ENCODE results near the gene CABLES2. TPM values are rescaled to one million over a fixed set of nuclear protein-coding genes. Genes with fewer than 3 reads are reported as not detected.

CABLES2 gene
- total RNA-seq, 1 experiment from 2014 or later, result 7.5 TPM

GRCh38 chr20:62441987-62442539 lies 35.0 kb upstream of the CABLES2 start:
- H3K9me3 Mint-ChIP-seq, result peaks cover 4% of the 10 kb centered on the region
- ChIA-PET CTCF (interaction anchor here (1.1 kb wide), 1 partner anchor 32 kb away, joined by 3 read pairs; no protein-coding TSS in a partner anchor), POLR2A (interaction anchor here (0.6 kb wide), 1 partner anchor 468 kb away, joined by 3 read pairs; no protein-coding TSS in a partner anchor)
- H3K27me3 Mint-ChIP-seq (ENCODE audit: low read depth), result no peaks in the 10 kb centered on the region; the same call in 1 of the 2 replicates
- no peak overlapping the region for H3K27ac Mint-ChIP-seq
- H3K4me3 Mint-ChIP-seq, result no peak overlapping the region
- no peak for DNase-seq (ENCODE audit: low spot score)
- TF ChIP-seq TP53 (CRISPR knock-in tag; IDR thresholded peaks at IDR 0.05) (no peak), GTF2I (CRISPR knock-in tag; conservative IDR thresholded peaks at IDR 0.05) (no peak), CREB1 (CRISPR knock-in tag; IDR thresholded peaks at IDR 0.05) (no peak), TEAD1 (CRISPR knock-in tag; IDR thresholded peaks at IDR 0.05) (no peak), RELA (CRISPR knock-in tag; IDR thresholded peaks at IDR 0.05; ENCODE audit: borderline replicate concordance) (no peak), ZNF138 (CRISPR knock-in tag; conservative IDR thresholded peaks at IDR 0.05) (no peak), ESRRA (CRISPR knock-in tag; IDR thresholded peaks at IDR 0.05; ENCODE audit: borderline replicate concordance) (no peak), ZNF232 (CRISPR knock-in tag; IDR thresholded peaks at IDR 0.05) (no peak), NR3C1 (CRISPR knock-in tag; conservative IDR thresholded peaks at IDR 0.05; ENCODE audit: low read depth) (no peak), ZNF423 (CRISPR knock-in tag; IDR thresholded peaks at IDR 0.05) (no peak), IRF2 (CRISPR knock-in tag; IDR thresholded peaks at IDR 0.05; ENCODE audit: borderline replicate concordance, low read depth) (no peak), GABPB1 (CRISPR knock-in tag; IDR thresholded peaks at IDR 0.05) (no peak)
- TF ChIP-seq, protein P1, sequence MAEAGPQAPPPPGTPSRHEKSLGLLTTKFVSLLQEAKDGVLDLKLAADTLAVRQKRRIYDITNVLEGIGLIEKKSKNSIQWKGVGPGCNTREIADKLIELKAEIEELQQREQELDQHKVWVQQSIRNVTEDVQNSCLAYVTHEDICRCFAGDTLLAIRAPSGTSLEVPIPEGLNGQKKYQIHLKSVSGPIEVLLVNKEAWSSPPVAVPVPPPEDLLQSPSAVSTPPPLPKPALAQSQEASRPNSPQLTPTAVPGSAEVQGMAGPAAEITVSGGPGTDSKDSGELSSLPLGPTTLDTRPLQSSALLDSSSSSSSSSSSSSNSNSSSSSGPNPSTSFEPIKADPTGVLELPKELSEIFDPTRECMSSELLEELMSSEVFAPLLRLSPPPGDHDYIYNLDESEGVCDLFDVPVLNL (CRISPR knock-in tag; IDR thresholded peaks at IDR 0.05; ENCODE audit: borderline replicate concordance, low read depth), result no peak
- TF ChIP-seq, protein P2, sequence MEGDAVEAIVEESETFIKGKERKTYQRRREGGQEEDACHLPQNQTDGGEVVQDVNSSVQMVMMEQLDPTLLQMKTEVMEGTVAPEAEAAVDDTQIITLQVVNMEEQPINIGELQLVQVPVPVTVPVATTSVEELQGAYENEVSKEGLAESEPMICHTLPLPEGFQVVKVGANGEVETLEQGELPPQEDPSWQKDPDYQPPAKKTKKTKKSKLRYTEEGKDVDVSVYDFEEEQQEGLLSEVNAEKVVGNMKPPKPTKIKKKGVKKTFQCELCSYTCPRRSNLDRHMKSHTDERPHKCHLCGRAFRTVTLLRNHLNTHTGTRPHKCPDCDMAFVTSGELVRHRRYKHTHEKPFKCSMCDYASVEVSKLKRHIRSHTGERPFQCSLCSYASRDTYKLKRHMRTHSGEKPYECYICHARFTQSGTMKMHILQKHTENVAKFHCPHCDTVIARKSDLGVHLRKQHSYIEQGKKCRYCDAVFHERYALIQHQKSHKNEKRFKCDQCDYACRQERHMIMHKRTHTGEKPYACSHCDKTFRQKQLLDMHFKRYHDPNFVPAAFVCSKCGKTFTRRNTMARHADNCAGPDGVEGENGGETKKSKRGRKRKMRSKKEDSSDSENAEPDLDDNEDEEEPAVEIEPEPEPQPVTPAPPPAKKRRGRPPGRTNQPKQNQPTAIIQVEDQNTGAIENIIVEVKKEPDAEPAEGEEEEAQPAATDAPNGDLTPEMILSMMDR (IDR thresholded peaks at IDR 0.05), result no peak
- H3K36me3 Mint-ChIP-seq, result no peaks in the 10 kb centered on the region
- H3K4me1 Mint-ChIP-seq, result no peaks in the 10 kb centered on the region
- ATAC-seq, result no peak

DNA sequence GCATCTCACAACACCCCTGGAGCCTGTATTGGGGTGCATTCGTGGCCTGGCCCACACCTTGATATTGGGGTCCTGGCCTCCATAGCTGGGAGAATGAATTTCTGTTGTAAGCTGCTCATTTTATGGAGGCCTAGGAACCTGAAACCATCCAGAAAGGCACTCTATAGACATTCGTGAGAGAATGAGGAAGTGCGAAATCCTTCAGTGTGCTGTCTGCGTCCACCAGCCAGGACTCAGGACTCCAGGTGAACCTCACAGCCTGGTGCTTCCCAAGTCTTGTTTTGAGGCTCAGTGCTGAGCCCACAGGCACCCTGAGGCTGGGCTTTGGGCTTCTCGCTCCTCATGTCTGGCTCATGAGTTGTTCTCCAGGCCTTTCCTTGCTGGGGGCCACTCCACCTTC lies 32.1 kb upstream of the CABLES2 start:
- POLR2A ChIA-PET, result no interaction called here
- TF ChIP-seq MAX (CRISPR knock-in tag; IDR thresholded peaks at IDR 0.05) (no peak), ZNF396 (CRISPR knock-in tag; IDR thresholded peaks at IDR 0.05; ENCODE audit: borderline replicate concordance) (no peak), ZBTB21 (CRISPR knock-in tag; IDR thresholded peaks at IDR 0.05; ENCODE audit: borderline replicate concordance) (no peak), NR3C1 (CRISPR knock-in tag; conservative IDR thresholded peaks at IDR 0.05; ENCODE audit: low read depth) (no peak), ZNF121 (CRISPR knock-in tag; IDR thresholded peaks at IDR 0.05) (no peak), SOX15 (CRISPR knock-in tag; IDR thresholded peaks at IDR 0.05) (no peak), FOXK1 (CRISPR knock-in tag; IDR thresholded peaks at IDR 0.05) (no peak), FOXP4 (CRISPR knock-in tag; IDR thresholded peaks at IDR 0.05) (no peak), MYBL2 (CRISPR knock-in tag; IDR thresholded peaks at IDR 0.05) (no peak)
- TF ChIP-seq, protein P3, sequence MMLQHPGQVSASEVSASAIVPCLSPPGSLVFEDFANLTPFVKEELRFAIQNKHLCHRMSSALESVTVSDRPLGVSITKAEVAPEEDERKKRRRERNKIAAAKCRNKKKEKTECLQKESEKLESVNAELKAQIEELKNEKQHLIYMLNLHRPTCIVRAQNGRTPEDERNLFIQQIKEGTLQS (CRISPR knock-in tag; conservative IDR thresholded peaks at IDR 0.05), result no peak
- TF ChIP-seq, protein P4, sequence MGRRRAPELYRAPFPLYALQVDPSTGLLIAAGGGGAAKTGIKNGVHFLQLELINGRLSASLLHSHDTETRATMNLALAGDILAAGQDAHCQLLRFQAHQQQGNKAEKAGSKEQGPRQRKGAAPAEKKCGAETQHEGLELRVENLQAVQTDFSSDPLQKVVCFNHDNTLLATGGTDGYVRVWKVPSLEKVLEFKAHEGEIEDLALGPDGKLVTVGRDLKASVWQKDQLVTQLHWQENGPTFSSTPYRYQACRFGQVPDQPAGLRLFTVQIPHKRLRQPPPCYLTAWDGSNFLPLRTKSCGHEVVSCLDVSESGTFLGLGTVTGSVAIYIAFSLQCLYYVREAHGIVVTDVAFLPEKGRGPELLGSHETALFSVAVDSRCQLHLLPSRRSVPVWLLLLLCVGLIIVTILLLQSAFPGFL (CRISPR knock-in tag; IDR thresholded peaks at IDR 0.05; ENCODE audit: borderline replicate concordance), result no peak
- TF ChIP-seq, protein P5, sequence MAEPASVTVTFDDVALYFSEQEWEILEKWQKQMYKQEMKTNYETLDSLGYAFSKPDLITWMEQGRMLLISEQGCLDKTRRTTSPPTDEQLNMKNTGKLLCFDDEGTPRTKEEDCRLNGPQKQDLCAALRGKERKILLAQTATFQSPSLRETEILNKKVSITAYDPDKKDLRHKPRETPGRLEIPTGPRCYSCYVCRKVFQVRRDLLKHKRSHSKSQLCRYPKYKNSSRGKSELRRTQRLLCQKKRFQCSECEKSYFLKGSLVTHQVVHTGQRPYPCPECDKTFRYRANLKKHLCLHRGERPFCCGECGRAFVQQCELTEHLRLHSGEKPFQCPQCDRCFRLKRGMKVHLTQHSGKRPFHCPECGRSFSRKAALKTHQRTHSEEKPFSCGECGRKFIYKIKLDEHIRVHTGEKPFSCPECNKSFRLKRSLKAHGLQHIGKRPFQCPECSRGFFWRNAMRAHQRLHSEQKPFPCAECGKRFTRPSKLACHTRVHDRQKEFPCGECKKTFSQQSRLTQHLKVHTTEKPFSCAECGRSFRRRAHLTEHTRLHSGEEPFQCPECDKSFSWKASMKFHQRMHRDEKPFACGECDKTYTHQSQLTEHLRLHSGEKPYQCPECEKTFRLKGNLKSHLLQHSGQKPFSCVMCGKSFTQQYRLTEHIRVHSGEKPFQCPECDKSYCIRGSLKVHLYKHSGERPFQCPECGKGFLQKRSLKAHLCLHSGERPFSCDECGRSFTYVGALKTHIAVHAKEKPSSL (CRISPR knock-in tag; conservative IDR thresholded peaks at IDR 0.05), result no peak
- TF ChIP-seq, protein P6, sequence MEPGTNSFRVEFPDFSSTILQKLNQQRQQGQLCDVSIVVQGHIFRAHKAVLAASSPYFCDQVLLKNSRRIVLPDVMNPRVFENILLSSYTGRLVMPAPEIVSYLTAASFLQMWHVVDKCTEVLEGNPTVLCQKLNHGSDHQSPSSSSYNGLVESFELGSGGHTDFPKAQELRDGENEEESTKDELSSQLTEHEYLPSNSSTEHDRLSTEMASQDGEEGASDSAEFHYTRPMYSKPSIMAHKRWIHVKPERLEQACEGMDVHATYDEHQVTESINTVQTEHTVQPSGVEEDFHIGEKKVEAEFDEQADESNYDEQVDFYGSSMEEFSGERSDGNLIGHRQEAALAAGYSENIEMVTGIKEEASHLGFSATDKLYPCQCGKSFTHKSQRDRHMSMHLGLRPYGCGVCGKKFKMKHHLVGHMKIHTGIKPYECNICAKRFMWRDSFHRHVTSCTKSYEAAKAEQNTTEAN (CRISPR knock-in tag; IDR thresholded peaks at IDR 0.05), result no peak
- ATAC-seq (no peak), DNase-seq (ENCODE audit: low spot score) (no peak)
- Mint-ChIP-seq H3K27me3 (ENCODE audit: low read depth) (no peaks in the 10 kb centered on the region; the same call in none of the 2 replicates), H3K9me3 (peaks cover 4% of the 10 kb centered on the region), H3K4me1 (no peaks in the 10 kb centered on the region), H3K27ac (no peak overlapping the region), H3K4me3 (no peak overlapping the region), H3K36me3 (no peaks in the 10 kb centered on the region)
- CTCF ChIA-PET, result interaction anchor here (0.7 to 3.1 kb wide), 3 partner anchors 11 to 29 kb away, joined by 3 to 12 read pairs (median 10); partner anchors contain the start of gene RBBP8NL
